HG03196 (cell line): ENCODE measurements around the gene TOR3A.
"Not testable (repeated sequence)": the region's sequence is repeated elsewhere in the genome, so short reads cannot be mapped to it uniquely, and the experiment has no call there.

Experiments used
- ATAC-seq: cut with Tn5 transposase; IDR thresholded peaks from one replicate; pipeline ENCODE4 v1.9.1; 2021; ENCODE audit not compliant: unreplicated experiment

The TOR3A gene

DNA sequence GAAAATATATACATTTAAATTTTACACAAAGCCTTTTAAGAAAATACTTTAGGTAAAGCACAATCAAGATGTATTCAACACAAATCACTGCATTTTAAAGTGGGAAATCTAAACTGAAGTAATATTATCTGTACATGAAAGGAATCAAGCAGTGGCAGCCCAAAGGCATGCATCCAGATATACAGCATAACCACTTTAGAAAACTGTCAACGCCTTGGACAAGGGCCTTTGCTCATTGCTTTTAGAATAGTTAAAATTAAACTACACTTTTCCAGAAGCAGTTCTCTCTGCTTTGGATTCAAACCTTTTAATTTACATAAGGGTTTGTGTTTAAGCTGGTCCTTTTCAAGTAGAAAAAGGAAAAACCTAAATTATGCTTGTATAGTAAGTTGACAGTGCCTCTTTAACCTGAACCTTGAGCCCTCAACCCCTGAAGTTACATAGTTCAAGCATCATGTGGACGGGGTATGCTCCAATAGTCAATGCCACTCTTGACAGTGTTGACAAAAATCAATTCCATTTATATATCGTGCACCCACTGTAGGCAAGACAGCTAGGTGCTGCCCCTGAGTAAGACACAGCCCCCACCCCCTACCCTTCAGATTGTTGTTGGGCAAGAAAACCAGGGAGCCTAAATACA, 22.9 kb downstream of the TOR3A start:
- ATAC-seq: no peak

DNA sequence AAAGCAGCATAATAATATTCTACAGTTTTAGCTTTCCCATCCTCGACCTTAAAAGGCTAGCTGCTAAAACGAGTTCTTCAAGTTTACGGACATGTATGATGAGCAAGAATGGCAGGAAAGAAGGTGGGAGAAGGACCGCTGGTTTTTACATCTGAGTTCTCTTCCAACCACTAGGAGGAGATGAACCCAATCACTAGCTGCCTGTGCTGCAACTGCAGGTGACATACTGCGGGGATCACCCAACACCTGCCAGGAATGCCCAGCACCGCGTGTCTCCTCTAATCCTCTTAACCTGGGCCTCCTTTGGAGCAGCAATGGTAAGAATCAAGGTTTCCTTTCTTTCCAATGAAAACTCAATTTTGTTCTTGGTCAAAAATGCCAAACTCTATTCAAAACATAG, 23.5 kb downstream of the TOR3A start:
- ATAC-seq: no peak

- no peak for ATAC-seq
These were observed 26.1 kb downstream of the TOR3A start for GRCh38 chr1:179107706-179108629.

DNA sequence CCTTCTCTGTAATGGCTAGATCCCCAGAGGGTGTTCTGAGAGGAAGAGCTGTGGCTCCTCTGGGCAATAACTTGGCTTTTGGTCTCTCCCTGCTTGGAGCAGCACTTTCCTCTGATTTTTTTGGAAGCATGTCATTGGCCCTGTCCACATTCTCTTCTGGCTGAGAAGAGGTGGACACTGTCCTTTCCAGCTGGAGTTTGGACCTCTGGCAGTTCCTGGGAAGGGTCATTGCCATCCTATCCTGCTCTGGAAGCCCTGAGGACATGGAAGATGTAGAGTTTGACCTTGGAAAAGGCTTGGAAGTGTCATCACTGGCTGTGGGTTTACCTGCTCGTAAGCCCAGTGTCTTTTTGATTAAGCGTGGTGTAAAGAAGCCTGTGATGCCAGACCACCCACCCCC, 26.8 kb downstream of the TOR3A start:
- ATAC-seq: no peak

DNA sequence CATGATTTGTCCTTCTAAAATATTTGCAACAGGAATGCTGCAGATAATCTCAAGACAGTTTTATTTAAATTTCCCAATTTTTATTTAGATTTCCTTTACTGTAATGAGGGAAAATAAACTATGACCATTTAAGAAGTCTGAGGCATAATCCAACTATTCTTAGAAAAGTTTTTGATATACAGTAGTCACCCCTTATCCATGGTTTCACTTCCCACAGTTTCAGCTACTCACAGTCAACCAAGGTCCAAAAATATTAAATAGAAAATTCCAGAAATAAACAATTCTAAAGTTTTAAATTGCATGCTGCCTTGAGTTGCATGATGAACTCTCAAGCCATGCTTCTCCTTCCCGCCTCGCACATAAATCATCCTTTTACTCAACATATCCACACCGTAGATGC, 33.3 kb downstream of the TOR3A start:
- no peak for ATAC-seq

DNA sequence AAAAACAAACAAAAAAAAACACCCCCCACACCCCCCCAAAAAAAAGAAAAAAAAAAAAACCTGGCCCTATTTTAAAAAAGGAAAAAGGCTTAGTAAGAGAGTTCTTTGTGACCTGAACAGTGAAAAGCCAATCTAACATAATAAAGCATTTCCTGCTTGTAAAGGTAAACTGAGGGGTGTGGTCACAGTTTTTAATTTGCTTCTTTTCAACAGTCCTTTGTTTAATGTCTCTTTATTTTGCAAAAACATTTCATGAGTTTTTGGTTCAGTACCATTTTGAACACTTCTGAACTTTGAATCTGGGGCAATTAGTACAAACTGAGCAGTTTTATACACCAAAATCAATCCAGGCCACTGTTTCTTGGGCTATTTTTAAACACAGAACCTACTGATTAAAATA, 37.6 kb downstream of the TOR3A start:
- ATAC-seq: no peak

DNA sequence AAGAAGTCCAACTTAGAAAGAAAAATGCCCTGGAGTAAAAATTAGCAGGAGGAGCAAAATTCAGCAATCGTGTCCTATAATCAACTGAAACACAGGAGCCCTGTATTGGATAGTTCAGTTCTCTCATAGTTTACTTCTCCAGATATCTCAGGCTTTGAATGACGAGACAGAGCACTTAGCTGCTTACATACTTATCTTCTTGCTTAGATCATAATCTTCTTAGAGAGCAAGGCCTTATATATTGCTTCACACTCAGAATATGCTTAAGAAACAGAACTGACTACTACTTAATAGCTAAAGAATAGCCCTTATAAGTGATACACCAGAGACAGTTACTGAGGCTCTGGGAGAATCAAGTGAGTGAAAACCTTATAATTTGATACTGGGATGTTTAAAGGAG, 38.9 kb downstream of the TOR3A start:
- no peak for ATAC-seq

DNA sequence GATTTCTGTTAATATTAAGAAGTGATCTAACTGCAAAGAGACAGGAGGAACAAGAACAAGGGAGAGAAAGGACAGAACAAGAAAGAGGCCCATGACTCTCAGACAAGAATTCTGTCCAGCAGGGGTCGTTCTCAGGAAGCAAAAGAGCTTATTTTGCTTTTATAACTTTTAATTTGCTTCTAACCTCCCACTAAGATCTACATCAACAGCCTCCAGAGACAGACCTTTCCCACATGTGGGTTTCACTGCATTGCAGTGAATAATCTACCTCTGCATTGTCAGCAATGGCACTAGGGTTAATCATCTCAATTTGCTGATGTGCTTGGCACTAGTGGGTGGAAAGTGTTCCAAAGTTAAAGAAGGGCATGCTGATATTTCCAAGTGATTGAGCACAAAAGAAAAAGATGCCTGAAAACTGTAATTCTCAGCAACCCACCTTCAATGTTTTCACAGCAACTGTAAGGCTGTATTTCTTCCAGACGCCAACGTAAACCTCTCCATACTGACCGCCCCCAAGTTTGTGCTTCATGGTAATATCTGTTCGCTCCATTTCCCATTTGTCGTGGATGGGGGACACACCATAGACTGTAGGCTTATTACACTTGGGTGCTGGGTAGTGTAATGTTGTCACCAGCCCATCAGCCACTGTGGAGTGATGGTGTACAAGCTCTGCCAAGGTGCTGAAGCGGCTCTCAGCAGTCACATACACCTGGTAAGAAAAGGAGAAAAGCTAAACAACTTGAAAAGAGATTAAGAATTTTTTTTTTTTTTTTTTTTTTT, 39.5 kb downstream of the TOR3A start:
- ATAC-seq: no peak

GRCh38 chr1:179124873-179125272, 43.0 kb downstream of the TOR3A start:
- ATAC-seq: no peak

- no peak for ATAC-seq
These were observed 44.6 kb downstream of the TOR3A start for GRCh38 chr1:179126338-179127060.

DNA sequence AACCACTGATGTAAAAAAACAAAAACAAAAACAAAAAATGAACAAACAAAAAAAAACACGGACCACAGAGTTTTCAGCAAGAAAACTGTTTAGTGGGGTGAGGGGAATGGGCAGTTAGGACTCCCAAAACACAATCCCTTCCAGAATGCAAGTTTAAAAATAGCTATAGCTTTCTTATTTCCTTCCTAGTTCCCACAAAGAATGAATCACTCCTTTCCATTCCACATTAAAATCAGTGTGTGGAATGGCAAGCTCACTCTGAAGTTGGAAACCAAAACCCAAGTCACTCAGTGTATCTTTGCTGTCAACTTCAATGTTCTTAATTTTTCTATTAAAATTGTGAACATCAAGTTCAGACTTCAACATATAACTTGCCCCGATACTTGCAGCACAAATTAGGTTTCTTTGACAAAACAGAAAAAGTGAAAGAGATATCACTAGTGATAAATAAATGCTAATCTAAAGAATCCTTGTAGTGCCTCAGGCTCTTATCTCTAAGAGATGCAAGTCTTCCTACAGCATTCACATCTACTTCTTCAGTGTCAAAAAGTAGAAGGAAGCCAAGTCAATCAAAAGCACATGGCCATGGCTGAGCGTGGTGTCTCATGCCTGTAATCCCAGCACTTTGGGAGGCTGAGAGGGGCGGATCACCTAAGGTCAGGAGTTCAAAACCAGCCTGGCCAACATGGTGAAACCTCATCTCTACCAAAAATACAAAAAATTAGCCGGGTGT, 45.5 kb downstream of the TOR3A start:
- ATAC-seq: no peak

- no peak for ATAC-seq
These were observed 46.6 kb downstream of the TOR3A start for GRCh38 chr1:179128520-179128919.

GRCh38 chr1:179129702-179130473, 48.0 kb downstream of the TOR3A start:
- ATAC-seq: peak; percentile 94

- not testable (repeated sequence) for ATAC-seq
These were observed 53.3 kb downstream of the TOR3A start for GRCh38 chr1:179135168-179135567.

- ATAC-seq: not testable (repeated sequence)
These were observed 53.8 kb downstream of the TOR3A start for GRCh38 chr1:179135707-179136106.

- ATAC-seq: no peak
These were observed 55.9 kb downstream of the TOR3A start for GRCh38 chr1:179137617-179138255.

- not testable (repeated sequence) for ATAC-seq
These were observed 56.9 kb downstream of the TOR3A start for GRCh38 chr1:179138755-179139154.

- ATAC-seq: no peak
These were observed 59.9 kb downstream of the TOR3A start for GRCh38 chr1:179141592-179142251.
